Upper lobe of left lung (tissue), 4 donors: ENCODE results near the gene HMCES.

Source experiments
- CTCF ChIP-seq, 6 experiments: fragments of 450-650 bp in 4 of 6; fragments of 200-600 bp in 2 of 6; sonication (generic) in 2 of 6; IDR thresholded peaks; one replicate each; pipeline ENCODE4 v1.5.1; 2016 to 2019; ENCODE audit warnings: antibody characterized with exemption in 6 of 6
- EP300 ChIP-seq, 4 donors: sonication (generic); formaldehyde crosslinking; IDR thresholded peaks; one replicate each; pipeline ENCODE4 v1.5.1; 2017; ENCODE audit warnings: antibody characterized with exemption in 4 of 4, control low read depth in 2 of 4
- POLR2A ChIP-seq, 4 donors: fragments of 450-650 bp; IDR thresholded peaks; one replicate each; pipeline ENCODE4 v1.5.1; 2016 to 2017; ENCODE audit warnings: antibody characterized with exemption in 4 of 4, mild to moderate bottlenecking in 2 of 4
- POLR2AphosphoS5 ChIP-seq, 2 donors: sonication (generic); formaldehyde crosslinking; IDR thresholded peaks; one replicate each; pipeline ENCODE4 v1.5.1; 2017; ENCODE audit warnings: antibody characterized with exemption in 2 of 2

DNA sequence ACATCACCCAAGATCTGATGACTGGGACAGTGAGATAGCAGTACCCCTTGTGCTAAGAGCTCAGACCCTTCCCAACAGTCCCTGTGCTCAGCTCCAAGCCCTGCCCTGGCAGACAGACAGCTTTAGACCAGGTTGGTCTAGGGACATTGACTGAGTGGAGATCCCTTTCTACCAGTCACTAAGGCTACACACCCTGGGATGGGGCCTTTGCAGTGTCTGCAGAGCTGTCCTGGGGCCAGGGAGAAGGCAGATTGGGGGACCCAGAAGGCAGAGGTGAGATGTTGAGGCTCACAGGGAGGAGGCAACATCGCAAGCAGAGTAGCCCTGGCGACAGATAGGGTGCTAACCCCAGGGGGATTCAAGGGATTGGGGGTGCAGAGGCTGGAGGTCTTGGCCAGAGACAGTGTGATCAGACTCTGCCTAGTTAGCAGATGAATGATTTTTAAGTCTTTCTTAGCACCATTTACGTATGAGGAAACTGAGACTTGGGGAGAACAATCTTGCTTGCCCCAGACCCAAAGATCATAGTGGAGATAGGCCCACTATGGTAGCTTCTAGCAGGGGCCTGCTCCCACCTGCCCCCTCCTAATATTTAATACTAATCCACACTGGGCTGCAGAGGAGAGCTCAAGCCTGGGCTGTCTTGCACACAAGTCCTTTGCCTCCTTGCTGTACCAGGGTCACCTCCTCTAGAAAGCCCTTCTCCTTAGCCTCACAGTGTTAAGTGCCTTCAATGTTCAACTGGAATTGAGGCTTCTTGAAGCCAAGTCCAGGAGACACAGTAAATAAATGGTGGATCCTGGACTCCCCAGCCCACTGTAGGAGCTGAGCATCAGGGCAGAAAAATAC, 32.6 kb downstream of the HMCES start:
- TF ChIP-seq CTCF (IDR thresholded peaks at IDR 0.05) = no peak
- no peak for TF ChIP-seq EP300 (IDR thresholded peaks at IDR 0.05)
- no peak for TF ChIP-seq POLR2AphosphoS5 (IDR thresholded peaks at IDR 0.05)
- TF ChIP-seq POLR2A (IDR thresholded peaks at IDR 0.05) = no peak
